HG03575 (cell line): ENCODE measurements around the gene TIMM9.
A peak's percentile ranks its signal among the peaks of the same experiment; 100 is the strongest.
"Not testable (repeated sequence)": the region's sequence is repeated elsewhere in the genome, so short reads cannot be mapped to it uniquely, and the experiment has no call there.

Source experiments
- ATAC-seq: cut with Tn5 transposase; IDR thresholded peaks from one replicate; pipeline ENCODE4 v1.9.1; 2021; ENCODE audit not compliant: unreplicated experiment, insufficient number of reproducible peaks, low FRiP score; ENCODE audit errors: extremely low read depth

The TIMM9 gene

GRCh38 chr14:58408681-58409215, 18.6 kb downstream of the TIMM9 start:
- no peak for ATAC-seq

- no peak for ATAC-seq
Observed at GRCh38 chr14:58401587-58401986, 25.7 kb downstream of the TIMM9 start.

DNA sequence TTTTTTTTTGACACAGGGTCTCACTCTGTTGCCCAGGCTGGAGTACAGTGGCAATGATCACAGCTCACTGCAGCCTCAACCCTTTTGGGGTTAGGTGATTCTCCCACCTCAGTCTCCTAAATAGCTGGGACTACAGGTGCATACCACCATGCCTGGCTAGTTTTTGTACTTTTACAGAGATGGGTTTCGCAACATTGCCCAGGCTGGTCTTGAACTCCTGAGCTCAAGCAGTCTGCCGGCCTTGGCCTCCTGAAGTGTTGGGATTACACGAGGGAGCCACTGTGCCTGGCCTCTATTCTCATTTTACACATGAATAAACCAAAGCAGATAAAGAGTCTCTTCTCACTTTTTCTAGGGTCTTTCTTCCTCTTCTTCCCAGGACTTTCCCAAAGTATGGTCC, 28.4 kb downstream of the TIMM9 start:
- no peak for ATAC-seq

- no peak for ATAC-seq
Observed at GRCh38 chr14:58398495-58398894, 28.8 kb downstream of the TIMM9 start.

GRCh38 chr14:58397156-58397555, 30.2 kb downstream of the TIMM9 start:
- no peak for ATAC-seq

DNA sequence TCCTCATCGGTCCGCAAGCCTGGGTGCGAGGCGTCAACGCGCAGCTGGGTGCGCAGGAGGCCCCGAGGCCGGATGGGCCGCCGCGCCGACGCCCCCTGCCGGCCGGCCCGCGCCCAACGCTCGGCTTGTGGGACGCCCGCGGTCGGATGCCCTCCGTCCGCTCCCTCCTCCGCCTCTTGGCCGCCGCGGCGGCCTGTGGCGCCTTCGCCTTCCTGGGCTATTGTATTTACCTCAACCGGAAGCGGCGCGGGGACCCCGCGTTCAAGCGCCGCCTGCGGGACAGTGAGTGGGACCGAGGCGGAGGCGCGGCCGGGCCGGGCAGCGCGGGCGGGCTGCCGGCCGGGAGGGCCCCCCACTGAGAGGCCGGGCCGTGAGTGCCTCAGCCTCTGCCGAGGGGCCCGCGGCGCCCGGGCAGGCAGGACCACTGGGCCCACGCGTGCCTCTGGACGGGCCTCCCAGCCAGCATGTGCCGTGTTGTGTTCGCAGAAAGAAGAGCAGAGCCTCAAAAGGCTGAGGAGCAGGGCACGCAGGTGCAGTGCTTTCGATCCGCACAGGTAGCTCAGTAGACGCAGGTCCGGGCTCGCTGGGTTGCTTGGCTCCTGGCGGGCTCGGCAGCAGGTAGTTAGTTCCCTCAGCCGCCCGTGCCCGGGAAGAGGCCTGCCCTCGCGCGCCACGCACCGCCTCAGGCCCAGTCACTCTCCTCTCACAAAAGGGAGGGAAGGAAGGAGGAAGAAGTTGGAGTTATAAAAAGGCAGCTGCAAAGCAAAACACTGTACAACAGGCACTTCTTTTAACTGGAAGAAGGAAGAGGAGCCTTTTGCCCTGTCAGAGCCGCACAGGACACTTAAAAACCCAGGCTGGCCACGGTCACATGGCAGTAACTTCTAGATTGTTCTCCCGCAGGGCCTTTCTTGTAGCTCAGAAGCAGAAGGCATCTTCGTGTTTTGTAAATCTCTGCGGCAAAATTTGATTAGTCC, 31.2 kb downstream of the TIMM9 start, which contains the start of gene TOMM20L:
TSS of gene TOMM20L (plus strand) at position 119 of the 977 bp plus-strand sequence. CDS start at position 147, 28 bp downstream.
- peak; percentile 77 for ATAC-seq

GRCh38 chr14:58395562-58395811, 31.8 kb downstream of the TIMM9 start:
- no peak for ATAC-seq

GRCh38 chr14:58390830-58391229, 36.5 kb downstream of the TIMM9 start:
- no peak for ATAC-seq

DNA sequence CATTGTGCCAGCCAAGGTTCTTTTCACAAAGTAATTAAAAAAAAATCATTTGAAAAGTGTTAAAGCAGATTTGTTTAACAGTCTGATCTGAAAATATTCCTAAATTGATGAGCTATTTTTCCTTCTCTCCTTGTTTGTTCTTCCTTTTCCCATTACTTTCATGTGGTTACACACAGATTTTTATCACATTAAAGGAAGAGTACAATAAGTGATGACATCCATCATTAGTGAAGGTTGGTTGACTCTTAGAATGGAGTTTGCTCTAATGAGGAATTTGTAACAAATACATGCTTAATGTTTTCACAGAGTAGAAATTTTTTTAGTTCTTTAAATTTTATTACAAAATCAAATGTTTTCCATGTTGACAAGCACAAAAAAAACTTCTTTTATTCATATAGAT, 50.5 kb downstream of the TIMM9 start:
- no peak for ATAC-seq

GRCh38 chr14:58368956-58369355, 58.4 kb downstream of the TIMM9 start:
- no peak for ATAC-seq

DNA sequence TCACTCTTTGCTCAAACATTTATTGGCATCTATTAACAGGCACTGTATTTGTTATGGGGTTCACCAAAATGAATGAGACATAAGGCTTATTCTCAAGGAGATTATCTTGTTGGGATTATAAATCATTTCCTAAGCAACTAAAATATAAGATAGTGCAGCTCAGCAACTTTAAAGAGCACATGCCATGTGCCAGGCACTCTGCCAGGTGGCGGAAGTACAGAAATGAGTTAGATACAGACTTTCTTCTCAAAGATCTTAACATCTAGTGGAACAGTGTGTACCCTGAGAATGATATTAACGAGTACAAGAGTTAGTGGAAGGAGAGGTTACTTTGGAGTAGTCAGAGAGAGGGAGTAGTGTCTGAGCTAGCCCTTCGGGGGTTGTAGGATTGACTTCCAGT, 60.0 kb downstream of the TIMM9 start:
- ATAC-seq: no peak

- no peak for ATAC-seq
Observed at GRCh38 chr14:58364316-58364715, 63.0 kb downstream of the TIMM9 start.

GRCh38 chr14:58362798-58363412, 64.4 kb downstream of the TIMM9 start:
- ATAC-seq: no peak

DNA sequence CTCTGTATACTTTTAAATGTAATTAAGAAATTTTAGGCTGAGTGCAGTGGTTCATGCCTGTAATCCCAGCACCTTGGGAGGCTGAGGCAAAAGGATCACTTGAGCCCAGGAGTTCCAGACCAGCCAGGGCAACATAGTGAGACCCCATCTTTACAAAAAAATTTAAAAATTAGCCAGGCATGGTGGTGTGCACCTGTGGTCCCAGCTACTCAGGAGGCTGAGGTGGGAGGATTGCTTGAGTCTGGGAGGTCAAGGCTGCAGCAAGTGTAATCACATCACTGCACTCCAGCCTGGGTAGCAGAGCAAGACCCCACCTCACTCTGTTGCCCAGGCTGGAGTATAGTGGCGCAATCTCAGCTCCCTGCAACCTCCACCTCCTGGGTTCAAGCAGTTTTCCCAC, 65.1 kb downstream of the TIMM9 start:
- not testable (repeated sequence) for ATAC-seq
